MM.1S (cell line): Measurements from ENCODE around the gene NDOR1.

Source experiments
- EZH2 ChIP-seq: fragments of 300-600 bp; sonication (generic); optimal IDR thresholded peaks from 2 replicates; pipeline ENCODE3; 2017; ENCODE audit warnings: low read depth, mild to moderate bottlenecking, antibody characterized with exemption, low read length, mixed read lengths
- EZH2phosphoT487 ChIP-seq: fragments of 300-600 bp; sonication (generic); IDR thresholded peaks from 2 replicates; pipeline ENCODE4 v1.6.1; 2018; ENCODE audit warnings: antibody characterized with exemption, low read length
- TF ChIP-seq, protein P1 (sequence below): fragments of 300-600 bp; sonication (generic); IDR thresholded peaks from 2 replicates; pipeline ENCODE4 v1.5.1; 2016; ENCODE audit warnings: antibody characterized with exemption, low read length, mixed read lengths

DNA sequence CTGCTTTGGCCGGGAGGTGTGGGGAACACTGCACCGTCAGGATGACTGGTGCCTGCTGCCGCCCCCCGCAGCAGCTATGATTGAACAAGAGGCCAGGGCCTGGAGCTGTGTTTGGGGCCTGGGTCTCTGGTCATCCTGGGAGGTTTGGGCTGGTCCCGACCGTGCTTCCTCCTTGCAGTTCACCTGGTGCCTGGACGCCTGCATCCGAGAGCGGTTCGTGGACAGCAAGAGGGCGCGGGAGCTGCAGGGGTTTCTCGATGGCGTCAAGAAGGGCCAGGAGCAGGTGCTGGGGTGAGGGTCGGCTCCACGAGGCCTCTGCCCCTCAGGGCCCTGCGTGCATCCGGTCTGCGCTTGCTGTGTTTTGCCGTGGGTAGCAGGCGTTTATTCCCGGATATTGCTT lies 58.6 kb downstream of the NDOR1 start:
- TF ChIP-seq, protein P1, sequence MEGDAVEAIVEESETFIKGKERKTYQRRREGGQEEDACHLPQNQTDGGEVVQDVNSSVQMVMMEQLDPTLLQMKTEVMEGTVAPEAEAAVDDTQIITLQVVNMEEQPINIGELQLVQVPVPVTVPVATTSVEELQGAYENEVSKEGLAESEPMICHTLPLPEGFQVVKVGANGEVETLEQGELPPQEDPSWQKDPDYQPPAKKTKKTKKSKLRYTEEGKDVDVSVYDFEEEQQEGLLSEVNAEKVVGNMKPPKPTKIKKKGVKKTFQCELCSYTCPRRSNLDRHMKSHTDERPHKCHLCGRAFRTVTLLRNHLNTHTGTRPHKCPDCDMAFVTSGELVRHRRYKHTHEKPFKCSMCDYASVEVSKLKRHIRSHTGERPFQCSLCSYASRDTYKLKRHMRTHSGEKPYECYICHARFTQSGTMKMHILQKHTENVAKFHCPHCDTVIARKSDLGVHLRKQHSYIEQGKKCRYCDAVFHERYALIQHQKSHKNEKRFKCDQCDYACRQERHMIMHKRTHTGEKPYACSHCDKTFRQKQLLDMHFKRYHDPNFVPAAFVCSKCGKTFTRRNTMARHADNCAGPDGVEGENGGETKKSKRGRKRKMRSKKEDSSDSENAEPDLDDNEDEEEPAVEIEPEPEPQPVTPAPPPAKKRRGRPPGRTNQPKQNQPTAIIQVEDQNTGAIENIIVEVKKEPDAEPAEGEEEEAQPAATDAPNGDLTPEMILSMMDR: no peak
- TF ChIP-seq EZH2 (no peak), EZH2phosphoT487 (no peak)
